GM18499 (cell line): ENCODE results near the gene HIRA.

Source experiments
- ATAC-seq: cut with Tn5 transposase; IDR thresholded peaks from one replicate; pipeline ENCODE4 v1.9.1; 2021; ENCODE audit warnings: moderate number of reproducible peaks; ENCODE audit not compliant: insufficient read depth, unreplicated experiment

The HIRA gene

DNA sequence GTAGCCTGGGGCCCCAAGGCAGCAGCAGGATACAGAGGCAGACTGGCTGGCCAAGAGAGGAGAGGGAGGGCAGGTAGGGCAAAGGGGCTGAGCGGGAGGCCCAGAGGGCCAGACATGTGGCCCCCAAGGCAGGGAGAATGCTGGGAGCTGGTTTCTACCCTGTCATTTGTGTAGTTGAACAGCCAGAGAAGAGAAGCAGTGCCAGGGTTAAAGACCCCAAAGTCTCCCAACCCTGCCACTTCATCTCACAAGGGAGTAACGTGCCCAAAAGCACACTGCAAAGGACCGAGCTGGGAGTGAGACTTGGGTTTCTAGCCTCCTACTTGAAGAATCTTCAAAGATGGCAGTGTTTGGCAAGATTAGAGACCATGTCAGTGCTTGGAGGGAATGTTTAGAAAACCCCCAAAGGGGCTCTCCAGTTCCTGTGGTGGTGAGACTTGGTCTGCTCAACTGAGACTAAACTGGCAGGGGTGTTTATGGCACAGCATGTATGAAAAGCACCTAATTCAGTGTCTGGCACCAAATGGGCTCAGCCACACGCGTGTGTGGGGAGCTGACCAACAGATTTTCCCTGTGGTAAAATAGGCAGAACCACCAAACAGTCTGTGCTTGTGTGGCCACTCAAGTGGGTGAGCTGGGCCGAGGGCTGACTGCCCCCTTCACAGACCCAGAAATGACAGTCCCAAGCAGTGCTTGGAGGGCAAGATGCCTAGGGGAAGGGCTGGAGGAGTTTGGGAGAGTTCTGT lies 71.8 kb downstream of the HIRA start:
- ATAC-seq: no peak

DNA sequence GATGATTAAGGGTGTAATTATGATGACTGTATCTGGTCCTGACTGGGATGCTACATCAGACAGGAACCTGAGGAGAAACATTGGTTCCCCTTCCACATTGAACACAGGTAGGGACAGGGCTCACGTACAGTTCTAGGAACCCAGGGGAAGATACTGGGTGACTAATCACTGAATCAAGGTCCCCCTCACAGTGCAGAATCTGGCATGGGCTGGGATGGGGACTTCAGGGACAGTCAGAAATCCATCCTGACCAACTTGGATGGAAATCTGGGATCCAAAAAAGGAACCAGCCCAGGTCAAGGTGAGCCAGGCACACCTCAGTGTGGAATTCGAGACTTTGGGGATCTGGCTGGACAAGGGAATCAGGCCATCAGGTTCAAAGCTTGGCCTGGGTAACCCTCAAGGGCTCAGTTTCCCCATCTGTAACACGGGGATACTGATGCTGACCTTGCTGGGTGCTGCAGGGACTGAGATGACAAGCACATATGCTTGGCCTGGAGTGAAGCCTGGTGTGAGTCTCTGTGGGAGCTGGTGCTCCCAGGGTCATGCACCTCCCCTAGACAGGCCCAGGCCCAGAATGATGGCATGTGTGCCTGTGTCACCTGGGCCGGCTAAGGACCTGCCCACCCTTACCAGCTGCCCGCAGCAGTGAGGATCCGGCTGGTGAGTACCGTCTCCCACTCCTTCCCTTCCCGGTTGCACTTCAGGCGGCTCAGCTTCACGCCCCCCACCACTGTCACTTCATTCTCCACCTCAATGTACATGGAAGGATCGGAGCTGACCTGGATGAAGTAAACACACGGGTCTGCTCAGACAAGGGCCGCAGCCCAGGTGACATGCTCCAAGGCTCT lies 72.6 kb downstream of the HIRA start:
- ATAC-seq: no peak

DNA sequence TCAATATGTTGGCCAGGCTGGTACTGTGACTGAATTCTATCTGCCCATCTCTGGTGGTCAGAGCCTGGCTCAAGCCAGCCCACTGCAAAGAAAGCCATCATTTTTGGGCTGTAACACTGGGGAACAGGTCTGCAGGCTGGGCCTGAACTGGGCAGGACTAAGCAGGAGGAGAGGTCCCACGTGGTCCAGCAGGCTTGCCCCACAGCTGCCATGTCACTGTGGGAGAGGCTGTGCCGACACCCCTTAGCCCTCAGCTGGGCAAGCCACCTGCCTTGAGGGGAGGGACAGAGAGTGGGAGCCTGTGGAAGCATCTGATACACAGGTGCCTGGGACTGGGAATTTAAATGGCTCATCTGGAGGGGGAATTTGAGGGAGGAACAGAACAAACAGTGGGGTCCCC lies 73.3 kb downstream of the HIRA start:
- ATAC-seq: no peak

- ATAC-seq: no peak
These were observed 74.0 kb downstream of the HIRA start for GRCh38 chr22:19357270-19358105.

DNA sequence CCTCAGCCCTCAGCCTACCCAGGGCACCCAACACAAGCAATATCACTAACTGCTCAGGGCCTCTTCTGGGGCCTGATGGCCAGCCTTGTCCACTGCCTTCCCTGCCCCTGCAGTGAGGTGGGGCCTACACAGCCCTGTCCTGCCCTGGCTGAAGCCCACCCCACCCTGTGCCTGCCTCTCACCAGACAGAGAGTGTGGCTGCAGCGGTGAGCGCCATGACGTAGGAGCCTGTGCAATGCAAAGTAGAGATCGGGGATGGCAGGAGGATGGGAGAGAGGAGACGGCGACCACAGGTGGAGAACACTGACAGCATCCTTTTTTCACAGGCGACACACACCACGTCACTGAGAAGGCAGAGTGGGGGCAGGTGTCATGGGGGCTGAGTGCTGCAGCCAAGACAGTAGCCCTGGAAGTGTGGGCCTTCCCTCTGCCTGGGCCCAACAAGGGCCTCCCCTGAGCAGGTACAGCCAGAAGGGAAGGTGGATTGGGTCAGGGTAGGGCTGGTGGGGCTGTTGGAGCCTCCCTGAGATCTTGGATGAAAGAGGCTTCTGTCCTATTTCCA lies 74.7 kb downstream of the HIRA start:
- ATAC-seq: no peak

- no peak for ATAC-seq
These were observed 75.9 kb downstream of the HIRA start for GRCh38 chr22:19355413-19356157.

- ATAC-seq: no peak
These were observed 77.3 kb downstream of the HIRA start for GRCh38 chr22:19354201-19354600.

- ATAC-seq: no peak
These were observed 78.0 kb downstream of the HIRA start for GRCh38 chr22:19353363-19354131.

DNA sequence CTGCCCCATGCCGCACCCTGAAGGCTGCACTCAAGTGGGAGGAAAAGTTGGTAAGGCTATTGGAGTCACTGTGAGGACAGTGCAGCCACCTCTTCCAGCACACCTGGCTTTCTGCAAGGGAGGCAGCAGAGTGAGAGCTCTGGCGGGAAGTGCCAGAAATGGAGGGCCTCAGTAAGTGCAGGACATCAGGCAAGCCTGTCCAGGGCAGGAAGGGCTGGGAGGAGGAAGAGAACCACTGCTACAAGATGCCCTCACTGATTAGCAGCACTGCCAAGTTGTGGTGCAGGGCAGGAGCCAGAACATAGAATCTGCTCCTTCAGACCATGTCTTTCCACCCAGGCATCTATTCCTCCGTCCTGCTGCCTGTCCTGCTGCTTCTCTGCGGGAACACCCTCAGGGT lies 78.8 kb downstream of the HIRA start:
- ATAC-seq: no peak

GRCh38 chr22:19352217-19352616 lies 79.3 kb downstream of the HIRA start:
- no peak for ATAC-seq

DNA sequence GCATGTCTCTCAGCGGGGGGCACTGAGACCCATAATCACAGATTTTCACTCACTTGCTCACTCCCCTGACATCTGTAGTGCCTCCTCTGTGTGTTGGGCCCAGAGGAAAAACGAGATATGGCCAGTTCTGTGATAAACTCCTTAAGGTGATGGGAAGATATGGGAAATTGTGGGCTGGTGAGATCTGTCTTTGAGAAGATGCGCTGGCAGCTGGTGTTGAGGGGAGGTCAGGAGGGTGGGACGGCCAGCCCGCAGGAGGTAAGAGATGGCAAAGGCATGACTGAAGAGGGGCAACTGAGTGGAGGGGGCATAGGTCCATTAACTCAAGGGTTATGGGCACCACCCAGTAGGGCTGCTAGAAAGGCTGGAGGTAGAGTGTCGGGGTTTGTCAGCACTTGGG lies 79.9 kb downstream of the HIRA start:
- ATAC-seq: no peak

DNA sequence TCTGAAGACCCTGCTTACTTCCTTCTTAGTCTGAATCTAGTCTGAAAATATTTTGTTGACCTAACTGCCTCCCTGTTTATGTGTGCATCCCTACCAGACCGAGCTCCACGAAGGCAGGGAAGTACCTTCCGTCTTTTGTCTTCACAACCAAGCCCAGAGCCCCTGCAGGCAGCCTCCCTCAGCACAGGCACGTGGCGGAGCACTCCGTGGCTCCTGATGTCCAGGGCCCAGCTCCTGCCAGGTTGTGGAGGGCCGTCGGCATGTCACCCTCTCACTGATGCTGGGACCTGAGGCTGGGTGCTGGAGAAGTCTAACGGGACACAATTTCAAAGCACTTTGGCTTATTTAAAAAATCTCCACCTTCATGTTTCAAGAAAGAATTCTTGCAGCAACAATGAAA lies 80.6 kb downstream of the HIRA start:
- ATAC-seq: no peak

DNA sequence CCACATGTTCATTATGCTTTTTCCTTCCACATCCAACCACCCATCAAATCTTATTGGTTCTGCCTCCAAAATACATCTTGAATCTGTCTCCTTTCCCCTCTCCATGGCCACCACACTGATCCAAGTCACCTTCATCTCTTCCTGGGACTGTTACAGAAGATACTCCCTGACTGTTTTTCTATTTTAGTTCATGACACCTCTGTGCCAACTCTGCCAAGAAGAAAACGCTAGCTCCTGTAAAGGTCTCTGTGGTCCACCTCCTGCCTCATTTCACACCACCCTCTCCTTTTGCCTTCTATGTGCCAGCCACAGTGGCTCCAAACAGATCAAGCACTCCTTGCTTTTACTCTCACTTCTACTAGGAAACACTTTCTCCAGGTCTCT lies 81.1 kb downstream of the HIRA start:
- ATAC-seq: no peak

DNA sequence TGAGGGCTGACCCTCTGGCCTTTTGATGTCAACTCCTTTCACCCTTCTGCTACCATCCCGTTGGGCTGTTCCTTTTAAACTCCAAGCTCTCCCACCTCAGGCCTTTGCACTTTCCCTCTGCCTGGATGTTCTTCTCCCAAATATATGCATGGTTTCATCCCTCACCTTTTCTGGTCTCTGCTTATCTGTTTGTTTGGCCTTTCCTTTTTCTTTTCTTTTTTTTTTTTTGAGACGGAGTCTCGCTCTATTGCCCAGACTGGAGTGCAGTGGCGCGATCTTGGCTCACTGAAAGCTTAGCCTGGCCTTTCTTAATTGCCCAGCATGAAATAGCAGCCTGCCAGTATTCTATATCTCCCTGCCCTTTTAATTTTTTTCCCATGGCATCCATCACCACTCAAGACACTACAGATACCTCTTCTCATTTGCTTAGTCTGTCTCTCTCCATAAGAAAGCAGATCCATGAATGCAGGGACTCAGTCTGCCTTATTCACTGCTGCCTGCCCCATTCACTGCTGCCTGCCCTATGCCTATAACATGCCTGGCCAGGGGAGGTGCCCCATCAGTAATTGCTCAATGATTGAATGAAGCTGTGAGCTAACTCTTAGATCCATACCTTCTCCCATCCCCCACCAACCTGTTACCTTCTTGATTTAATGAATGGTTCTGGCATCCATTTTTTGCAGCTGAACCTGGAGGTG lies 81.6 kb downstream of the HIRA start:
- no peak for ATAC-seq

DNA sequence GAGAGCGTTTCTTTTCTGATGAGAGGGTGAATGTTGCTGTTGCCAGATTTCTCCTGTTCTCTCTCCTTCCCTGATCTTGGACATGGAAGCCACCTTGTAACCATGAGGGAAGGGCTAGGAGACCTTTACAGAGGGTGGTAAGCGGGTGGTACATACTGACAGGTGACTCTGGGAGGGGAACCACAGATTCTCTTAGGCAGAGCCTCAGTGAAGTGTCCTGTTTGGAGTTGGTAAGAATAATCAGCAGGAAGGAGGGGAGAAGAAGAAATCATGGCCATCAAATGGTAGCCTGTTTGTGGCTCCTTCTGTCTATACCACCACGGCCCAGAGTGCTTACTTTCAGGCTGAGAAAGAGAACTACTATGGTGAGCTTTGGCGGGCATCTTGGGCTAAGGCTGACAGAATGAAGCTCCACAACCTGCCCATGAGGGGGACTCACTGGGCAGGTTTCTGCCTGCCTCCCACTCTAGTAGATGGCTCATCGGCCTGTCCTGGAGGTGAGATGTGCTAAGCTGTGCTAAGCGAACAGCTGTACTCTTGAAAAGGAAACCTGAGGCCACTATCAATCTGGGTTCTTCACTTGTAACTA lies 84.8 kb downstream of the HIRA start:
- no peak for ATAC-seq

DNA sequence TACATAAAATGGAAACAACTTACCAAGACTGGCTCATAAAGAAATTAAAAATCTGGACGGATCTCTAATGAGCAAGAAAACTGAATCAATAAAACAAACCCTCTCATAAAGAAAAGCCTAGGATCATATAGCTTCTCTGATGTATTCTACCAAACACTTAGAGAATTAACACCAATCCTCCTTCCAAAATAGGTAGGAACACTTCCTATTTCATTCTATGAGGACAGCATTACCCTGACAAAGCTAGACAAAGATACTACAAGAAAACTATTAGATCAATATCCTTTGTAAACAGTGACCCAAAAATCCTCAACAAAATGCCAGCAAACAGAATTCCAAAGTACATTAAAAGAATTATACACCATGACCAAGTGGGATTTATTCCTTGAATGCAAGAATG lies 87.1 kb downstream of the HIRA start:
- ATAC-seq: no peak

GRCh38 chr22:19343470-19343869 lies 88.1 kb downstream of the HIRA start:
- ATAC-seq: no peak

DNA sequence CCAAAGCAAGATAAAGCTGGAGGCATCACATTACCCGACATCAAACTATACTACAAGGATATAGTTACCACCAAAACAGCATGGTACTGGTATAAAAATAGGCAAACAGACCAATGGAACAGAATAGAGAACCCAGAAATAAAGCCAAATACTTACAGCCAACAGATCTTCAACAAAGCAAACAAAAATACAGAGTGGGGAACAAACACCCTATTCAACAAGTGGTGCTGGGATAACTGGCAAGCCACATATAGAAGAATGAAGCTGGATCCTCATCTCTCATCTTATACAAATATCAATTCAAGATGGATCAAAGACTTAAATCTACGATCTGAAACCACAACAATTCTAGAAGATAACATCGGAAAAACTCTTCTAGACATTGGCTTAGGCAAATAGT lies 90.0 kb downstream of the HIRA start:
- ATAC-seq: no peak
